Loucy (cell line): Measurements from ENCODE around the gene C1orf174.

Source experiments
- CTCF ChIP-seq: fragments of 200-600 bp; sonication (generic); conservative IDR thresholded peaks from 2 replicates; pipeline ENCODE4 v1.5.1; 2014; ENCODE audit warnings: mild to moderate bottlenecking, antibody characterized with exemption, low read length
- EZH2phosphoT487 ChIP-seq: fragments of 200-600 bp; IDR thresholded peaks from 2 replicates; pipeline ENCODE4 v1.6.1; 2018; ENCODE audit warnings: antibody characterized with exemption, mild to moderate bottlenecking, moderate library complexity, borderline replicate concordance

- TF ChIP-seq CTCF = no peak
- no peak for TF ChIP-seq EZH2phosphoT487
These were observed 6.6 kb upstream of the C1orf174 start for GRCh38 chr1:3906672-3907020.
